ENCODE data around the gene LCP2.

Gene LCP2

DNA sequence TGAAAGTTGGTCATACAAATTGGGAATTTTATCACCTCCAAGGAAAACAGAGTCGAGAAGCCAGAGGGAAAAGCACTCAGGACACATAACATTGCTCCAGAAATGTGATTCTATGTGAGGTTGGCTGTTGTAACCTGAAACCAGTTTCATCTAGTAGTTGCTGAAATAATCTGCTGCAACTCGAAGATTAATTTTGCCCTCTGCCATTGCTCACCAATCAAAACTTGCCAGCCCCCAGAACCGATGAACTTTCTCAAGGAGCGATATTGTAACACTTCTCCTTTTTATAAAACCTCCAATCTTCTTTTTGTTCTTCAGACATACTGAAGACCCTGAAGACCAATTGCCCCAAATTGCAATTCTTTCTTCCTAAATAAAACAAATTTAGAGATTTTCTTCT lies 33.7 kb downstream of the LCP2 start:
- DNase-seq (ENCODE audit: low read depth in 2 of 2) = no peak
- H3K4me3 ChIP-seq (replicated peaks in 1 of 2; ENCODE audit: low read depth in 2 of 2, low read length in 2 of 2) = no peak overlapping the region
- TF ChIP-seq, protein P1, sequence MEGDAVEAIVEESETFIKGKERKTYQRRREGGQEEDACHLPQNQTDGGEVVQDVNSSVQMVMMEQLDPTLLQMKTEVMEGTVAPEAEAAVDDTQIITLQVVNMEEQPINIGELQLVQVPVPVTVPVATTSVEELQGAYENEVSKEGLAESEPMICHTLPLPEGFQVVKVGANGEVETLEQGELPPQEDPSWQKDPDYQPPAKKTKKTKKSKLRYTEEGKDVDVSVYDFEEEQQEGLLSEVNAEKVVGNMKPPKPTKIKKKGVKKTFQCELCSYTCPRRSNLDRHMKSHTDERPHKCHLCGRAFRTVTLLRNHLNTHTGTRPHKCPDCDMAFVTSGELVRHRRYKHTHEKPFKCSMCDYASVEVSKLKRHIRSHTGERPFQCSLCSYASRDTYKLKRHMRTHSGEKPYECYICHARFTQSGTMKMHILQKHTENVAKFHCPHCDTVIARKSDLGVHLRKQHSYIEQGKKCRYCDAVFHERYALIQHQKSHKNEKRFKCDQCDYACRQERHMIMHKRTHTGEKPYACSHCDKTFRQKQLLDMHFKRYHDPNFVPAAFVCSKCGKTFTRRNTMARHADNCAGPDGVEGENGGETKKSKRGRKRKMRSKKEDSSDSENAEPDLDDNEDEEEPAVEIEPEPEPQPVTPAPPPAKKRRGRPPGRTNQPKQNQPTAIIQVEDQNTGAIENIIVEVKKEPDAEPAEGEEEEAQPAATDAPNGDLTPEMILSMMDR (IDR thresholded peaks at IDR 0.05; ENCODE audit: low read depth, low read length) = no peak

DNA sequence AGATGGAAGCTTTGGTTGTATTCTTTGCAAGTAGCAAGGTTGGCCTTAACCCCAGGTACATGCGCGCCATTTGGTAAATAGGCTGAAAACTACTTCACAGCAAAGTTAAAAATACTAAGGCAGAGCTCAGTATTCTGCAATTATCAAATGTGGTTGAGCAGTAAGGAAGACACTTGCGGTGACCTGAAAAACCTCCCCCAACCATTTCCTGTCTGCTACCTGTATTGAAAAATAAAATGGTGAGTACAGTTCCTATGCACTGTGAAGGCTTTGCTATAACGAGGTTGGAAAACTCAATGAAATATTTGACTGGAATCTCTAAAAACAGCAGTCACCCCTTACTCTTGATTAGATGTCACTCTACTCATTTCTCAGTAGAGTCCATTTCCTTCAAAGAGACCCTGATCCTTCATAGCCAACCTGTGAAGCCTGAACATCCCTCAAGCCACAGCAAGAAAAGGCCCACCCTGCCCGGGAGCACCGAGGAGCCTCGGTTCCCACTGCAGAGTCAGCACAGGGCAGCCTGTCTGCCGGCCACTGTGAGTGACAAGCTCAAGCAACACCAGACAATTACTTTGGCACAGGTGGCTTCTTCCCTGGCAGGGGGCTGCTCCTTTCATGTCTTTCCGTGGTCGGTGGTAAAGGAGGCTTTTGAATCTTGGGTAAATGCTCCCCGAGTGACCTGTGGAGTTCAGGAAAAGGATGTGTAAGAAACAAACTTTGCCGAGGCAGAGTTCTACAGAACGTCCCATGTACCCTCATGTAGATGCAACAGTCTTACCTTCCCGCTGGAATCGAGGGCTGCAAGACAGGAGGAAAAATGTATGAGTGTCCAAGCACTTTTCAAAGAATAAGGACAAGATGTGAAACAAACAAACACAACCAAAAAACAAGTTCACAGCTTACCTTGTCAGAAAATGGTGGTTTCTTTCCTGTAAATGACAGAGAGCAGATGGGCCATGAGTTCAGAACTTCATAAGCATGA lies 35.2 kb downstream of the LCP2 start:
- no peak overlapping the region for H3K4me3 ChIP-seq (replicated peaks in 1 of 2; ENCODE audit: low read depth in 2 of 2, low read length in 2 of 2)
- TF ChIP-seq, protein P1 (IDR thresholded peaks at IDR 0.05; ENCODE audit: low read depth, low read length) = no peak
- DNase-seq (ENCODE audit: low read depth in 2 of 2) = no peak

DNA sequence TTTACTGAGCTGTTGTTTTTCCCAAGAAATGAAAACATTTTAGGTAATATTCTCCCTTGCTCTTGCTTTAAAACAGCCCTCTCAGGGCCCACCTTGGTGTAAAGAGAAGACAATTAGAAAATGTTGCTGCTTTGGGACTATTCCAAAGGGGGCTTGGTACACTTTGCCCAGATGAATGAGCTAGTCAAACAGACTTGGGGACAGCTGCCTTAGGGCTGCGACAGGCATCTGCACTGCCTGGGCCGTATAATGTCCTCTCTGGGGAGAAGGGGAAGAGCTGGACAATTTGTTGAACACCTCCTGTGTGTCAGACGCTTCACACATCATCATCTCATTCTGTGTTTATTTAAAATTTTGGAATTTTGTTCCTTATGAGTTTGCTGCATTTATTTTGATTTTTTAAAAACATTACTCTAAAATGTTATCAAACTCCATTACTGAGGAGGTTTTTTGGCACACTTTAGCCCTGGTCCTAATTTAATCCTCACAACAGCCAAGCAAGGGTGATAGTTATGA lies 36.0 kb downstream of the LCP2 start:
- TF ChIP-seq, protein P1 (IDR thresholded peaks at IDR 0.05; ENCODE audit: low read depth, low read length) = no peak
- no peak for DNase-seq (ENCODE audit: low read depth in 2 of 2)
- H3K4me3 ChIP-seq (replicated peaks in 1 of 2; ENCODE audit: low read depth in 2 of 2, low read length in 2 of 2) = no peak overlapping the region

DNA sequence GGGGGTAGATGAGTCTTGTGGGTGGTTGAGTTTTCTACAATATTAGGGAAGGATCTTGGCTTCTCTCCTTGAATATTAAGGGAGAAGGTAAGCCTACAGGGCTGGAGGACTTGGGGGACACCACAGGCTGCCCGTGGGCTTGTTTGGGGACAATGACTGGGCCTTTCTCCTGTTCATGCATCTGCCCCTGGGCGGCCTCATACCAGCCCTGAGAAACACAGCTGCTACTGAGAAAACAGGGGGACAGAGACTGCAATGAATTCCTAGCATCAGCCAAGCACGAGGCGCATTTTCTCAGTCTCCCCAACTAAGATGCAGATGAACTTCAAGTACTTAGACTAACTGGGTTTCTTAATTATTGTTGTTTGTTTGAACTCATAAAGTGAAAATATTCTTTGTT lies 40.2 kb downstream of the LCP2 start:
- TF ChIP-seq, protein P1 (IDR thresholded peaks at IDR 0.05; ENCODE audit: low read depth, low read length) = no peak
- DNase-seq (ENCODE audit: low read depth in 2 of 2) = no peak
- no peak overlapping the region for H3K4me3 ChIP-seq (replicated peaks in 1 of 2; ENCODE audit: low read depth in 2 of 2, low read length in 2 of 2)

DNA sequence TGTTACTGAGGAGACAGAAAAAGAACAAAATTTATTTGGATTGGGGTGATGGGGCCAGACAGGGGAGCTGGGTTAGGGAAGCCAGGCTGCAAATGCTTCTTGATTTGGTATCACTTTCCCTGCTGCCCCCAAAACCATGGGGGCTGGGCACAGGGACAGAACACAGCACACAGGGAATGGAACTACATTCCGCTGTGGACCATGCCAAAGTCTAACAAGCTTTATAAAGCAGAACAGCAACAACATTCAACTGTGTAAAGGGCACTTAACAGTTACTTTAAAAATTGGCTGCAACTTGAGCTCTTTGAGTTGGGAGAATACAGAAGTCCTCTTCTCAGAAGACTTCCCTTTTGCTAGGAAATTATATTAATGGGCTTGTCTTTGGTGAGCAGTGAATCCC lies 41.0 kb downstream of the LCP2 start:
- no peak overlapping the region for H3K4me3 ChIP-seq (replicated peaks in 1 of 2; ENCODE audit: low read depth in 2 of 2, low read length in 2 of 2)
- no peak for DNase-seq (ENCODE audit: low read depth in 2 of 2)
- TF ChIP-seq, protein P1 (IDR thresholded peaks at IDR 0.05; ENCODE audit: low read depth, low read length) = no peak

DNA sequence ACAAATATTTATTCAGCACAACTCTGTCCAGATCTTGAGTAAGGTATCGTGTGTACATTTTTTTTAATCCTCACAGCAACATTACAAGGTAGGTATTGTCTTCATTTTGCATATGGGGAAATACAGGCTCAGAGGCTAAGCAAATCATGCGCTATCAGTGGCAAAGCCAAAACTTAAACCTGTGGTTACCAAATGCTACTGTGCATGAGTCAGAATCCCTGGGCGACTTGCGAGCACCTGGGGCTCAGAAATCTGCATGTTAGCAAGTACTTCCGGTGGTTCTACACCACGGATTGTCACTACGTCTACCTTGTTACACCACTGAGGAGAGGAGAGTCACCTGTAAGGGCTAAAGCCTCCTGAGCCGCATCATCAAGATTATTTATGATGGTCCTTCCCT lies 43.5 kb downstream of the LCP2 start:
- no peak overlapping the region for H3K4me3 ChIP-seq (replicated peaks in 1 of 2; ENCODE audit: low read depth in 2 of 2, low read length in 2 of 2)
- TF ChIP-seq, protein P1 (IDR thresholded peaks at IDR 0.05; ENCODE audit: low read depth, low read length) = no peak
- no peak for DNase-seq (ENCODE audit: low read depth in 2 of 2)
